Kidney epithelial cell (primary cell): Measurements from ENCODE around the gene SMARCA2. TPM values are rescaled to one million over a fixed set of nuclear protein-coding genes. Genes with fewer than 3 reads are reported as not detected.

Experiments
- DNase-seq: peaks from one replicate; pipeline ENCODE4 v3.0.0-alpha.2; 2010; ENCODE audit warnings: low read depth
- H3K27me3 ChIP-seq: 2 replicates; pipeline ENCODE4 v1.6.0; 2011; ENCODE audit warnings: low read length; ENCODE audit not compliant: control insufficient read depth, insufficient read depth
- H3K36me3 ChIP-seq: 2 replicates; pipeline ENCODE4 v1.5.1; 2011; ENCODE audit warnings: low read length; ENCODE audit not compliant: control insufficient read depth, insufficient read depth
- H3K4me3 ChIP-seq: 2 replicates; pipeline ENCODE4 v1.5.1; 2011; ENCODE audit warnings: low read depth, mild to moderate bottlenecking, control low read depth, low read length
- total RNA-seq: library from RNA; depleted of rRNA; stranded (reverse); fragments of >200 nt; gene quantifications from 2 replicates; pipeline ENCODE4 v1.2.3, GENCODE V29; 2015
- TF ChIP-seq, protein P1 (sequence below): IDR thresholded peaks from 2 replicates; pipeline ENCODE4 v1.5.1; 2011; ENCODE audit warnings: mild to moderate bottlenecking, moderate library complexity, low read length, control low read depth, inconsistent platforms; ENCODE audit not compliant: insufficient read depth, poor library complexity, severe bottlenecking

SMARCA2 gene
- total RNA-seq, 1 donor from 2014 or later, result 34.3 TPM

- Histone ChIP-seq H3K36me3 (no peaks in the 10 kb centered on the region), H3K4me3 (no peak overlapping the region), H3K27me3 (no peaks in the 10 kb centered on the region)
- TF ChIP-seq, protein P1, sequence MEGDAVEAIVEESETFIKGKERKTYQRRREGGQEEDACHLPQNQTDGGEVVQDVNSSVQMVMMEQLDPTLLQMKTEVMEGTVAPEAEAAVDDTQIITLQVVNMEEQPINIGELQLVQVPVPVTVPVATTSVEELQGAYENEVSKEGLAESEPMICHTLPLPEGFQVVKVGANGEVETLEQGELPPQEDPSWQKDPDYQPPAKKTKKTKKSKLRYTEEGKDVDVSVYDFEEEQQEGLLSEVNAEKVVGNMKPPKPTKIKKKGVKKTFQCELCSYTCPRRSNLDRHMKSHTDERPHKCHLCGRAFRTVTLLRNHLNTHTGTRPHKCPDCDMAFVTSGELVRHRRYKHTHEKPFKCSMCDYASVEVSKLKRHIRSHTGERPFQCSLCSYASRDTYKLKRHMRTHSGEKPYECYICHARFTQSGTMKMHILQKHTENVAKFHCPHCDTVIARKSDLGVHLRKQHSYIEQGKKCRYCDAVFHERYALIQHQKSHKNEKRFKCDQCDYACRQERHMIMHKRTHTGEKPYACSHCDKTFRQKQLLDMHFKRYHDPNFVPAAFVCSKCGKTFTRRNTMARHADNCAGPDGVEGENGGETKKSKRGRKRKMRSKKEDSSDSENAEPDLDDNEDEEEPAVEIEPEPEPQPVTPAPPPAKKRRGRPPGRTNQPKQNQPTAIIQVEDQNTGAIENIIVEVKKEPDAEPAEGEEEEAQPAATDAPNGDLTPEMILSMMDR, result no peak
- DNase-seq, result no peak
These were observed 204.9 kb downstream of the SMARCA2 start for GRCh38 chr9:2220036-2220435.

DNA sequence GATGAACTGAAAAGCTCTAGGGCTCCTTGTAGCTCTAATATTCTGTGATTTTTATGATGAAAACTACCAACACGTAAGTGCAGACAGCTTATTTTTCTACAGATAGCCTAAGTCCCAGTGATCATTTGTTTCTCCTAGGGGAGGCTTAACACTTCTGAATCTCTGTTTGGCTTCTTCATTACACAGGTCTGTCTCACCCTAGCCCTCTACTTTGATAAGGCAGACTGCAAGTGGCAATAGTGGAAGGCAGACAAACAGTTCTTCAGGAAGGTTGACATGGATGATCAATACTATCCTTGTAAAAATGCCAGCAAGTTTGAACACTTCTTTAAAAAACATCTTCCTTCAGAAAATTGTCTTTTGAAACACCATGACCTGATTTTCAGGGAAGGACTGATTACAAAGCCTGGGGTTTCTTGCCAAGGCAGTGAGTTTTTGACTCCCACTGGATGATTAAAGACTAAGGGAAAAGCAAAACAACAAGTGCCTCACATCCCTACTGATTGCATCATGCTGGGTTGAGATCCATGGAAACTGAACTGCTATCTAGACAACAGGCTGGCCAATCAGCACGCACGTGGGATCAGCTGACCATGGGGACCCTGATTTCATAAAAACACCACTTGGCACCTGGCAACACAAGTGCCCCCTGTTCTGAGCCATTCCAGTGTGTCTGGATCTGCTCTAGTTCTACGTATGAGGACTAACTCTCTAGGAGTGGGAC, 212.2 kb downstream of the SMARCA2 start:
- TF ChIP-seq, protein P1, result no peak
- Histone ChIP-seq H3K27me3 (no peaks in the 10 kb centered on the region), H3K4me3 (no peak overlapping the region), H3K36me3 (no peaks in the 10 kb centered on the region)
- no peak for DNase-seq

DNA sequence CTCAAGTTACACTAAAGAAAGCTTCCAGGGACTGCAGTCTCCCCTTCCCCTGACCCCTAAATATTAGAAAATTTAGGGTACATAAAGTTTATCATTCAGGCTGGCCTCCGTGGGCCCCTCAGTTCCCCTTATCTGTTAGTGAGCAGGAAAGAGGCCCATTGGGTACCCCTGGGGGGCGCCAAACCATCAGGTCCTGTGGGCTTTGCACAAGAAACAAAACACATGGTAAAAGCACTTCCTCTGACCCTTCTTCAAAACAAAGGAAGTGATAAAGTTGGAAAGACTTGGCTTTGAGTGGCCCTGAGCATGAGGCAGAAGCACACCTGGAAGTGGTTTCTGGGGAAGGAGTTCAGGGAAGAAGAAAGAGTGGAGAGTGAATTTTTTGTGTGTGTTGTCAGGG, 213.0 kb downstream of the SMARCA2 start:
- TF ChIP-seq, protein P1, result peak; percentile 59

GRCh38 chr9:2228641-2229040, 213.5 kb downstream of the SMARCA2 start:
- no peak for DNase-seq
- TF ChIP-seq, protein P1, result no peak
- Histone ChIP-seq H3K36me3 (no peaks in the 10 kb centered on the region), H3K4me3 (no peak overlapping the region), H3K27me3 (no peaks in the 10 kb centered on the region)

More for the DNA sequence above, 213.0 kb downstream of the SMARCA2 start:
- Histone ChIP-seq H3K4me3 (no peak overlapping the region), H3K36me3 (no peaks in the 10 kb centered on the region), H3K27me3 (no peaks in the 10 kb centered on the region)
- DNase-seq, result no peak

DNA sequence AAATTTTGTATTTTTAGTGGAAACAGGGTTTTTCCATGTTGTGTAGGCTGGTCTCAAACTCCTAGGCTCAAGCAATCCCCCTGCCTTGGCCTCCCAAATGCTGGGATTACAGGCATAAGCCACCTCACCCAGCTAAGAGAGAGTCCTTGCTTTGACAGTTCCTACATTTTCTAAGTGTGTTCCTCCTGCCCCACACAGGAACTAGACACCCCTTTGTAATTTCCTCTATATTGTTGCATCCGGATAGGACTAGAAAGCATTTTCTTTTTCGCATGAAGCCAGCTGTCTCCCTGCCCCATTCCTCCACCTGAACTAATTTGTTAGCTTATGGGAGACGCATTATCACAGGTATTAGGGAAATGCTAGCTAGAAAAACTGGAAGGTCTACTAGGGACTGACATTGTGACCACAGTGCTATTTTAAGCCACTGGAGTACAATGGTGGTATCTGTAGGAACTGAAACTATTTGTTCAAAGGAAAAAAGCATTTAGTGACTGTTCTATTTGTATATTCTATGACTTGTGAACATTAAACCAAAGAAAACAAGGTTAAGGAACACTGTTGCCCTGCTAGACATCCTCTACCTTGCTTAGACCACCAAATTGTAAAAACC, 214.1 kb downstream of the SMARCA2 start:
- TF ChIP-seq, protein P1, result no peak
- Histone ChIP-seq H3K36me3 (no peaks in the 10 kb centered on the region), H3K27me3 (no peaks in the 10 kb centered on the region), H3K4me3 (no peak overlapping the region)
- DNase-seq, result no peak
